Measurements from ENCODE around the gene SLC25A21. TPM values are rescaled to one million over a fixed set of nuclear protein-coding genes. Genes with fewer than 3 reads are reported as not detected.

Gene SLC25A21
- total RNA-seq, 4 donors from 2014 or later: 0.67 to 2.1 (median 0.91) TPM

GRCh38 chr14:36931791-36932190 is 240.6 kb downstream of the SLC25A21 start:
- intact Hi-C loops (cut with DNase I): no loop called here
- Histone ChIP-seq H3K36me3 (no peaks in the 10 kb centered on the region), H3K27me3 (no peaks in the 10 kb centered on the region), H3K9me3 (no peaks in the 10 kb centered on the region), H3K4me1 (peaks cover 0 to 30% (median 4%) of the 10 kb centered on the region in 3 donors), H3K4me3 (no peak overlapping the region), H3K27ac (no peak overlapping the region)
- TF ChIP-seq CTCF (IDR thresholded peaks at IDR 0.05) (no peak), POLR2A (IDR thresholded peaks at IDR 0.05) (no peak)
- WGBS, 2 donors: 68 to 76% methylated on average over 2 of the region's 2 CpGs
- no peak for DNase-seq

GRCh38 chr14:36928432-36928831 is 244.0 kb downstream of the SLC25A21 start:
- no peaks in the 10 kb centered on the region for H3K27me3 ChIP-seq
- TF ChIP-seq POLR2A (IDR thresholded peaks at IDR 0.05) (no peak), CTCF (IDR thresholded peaks at IDR 0.05) (no peak)
- DNase-seq: no peak
- intact Hi-C loops (cut with DNase I): no loop called here
- WGBS, 2 donors: 77 to 83% methylated on average over 4 of the region's 4 CpGs
- no peaks in the 10 kb centered on the region for H3K36me3 ChIP-seq
- H3K27ac ChIP-seq: no peak overlapping the region
- no peak overlapping the region for H3K4me3 ChIP-seq
- peaks cover 0 to 9% (median 0%) of the 10 kb centered on the region in 3 donors for H3K4me1 ChIP-seq
- H3K9me3 ChIP-seq: no peaks in the 10 kb centered on the region

- Histone ChIP-seq H3K27me3 (no peaks in the 10 kb centered on the region), H3K27ac (no peak overlapping the region), H3K36me3 (no peaks in the 10 kb centered on the region), H3K4me3 (no peak overlapping the region), H3K9me3 (no peaks in the 10 kb centered on the region), H3K4me1 (no peaks in the 10 kb centered on the region)
- intact Hi-C loops (cut with DNase I): no loop called here
- no peak for DNase-seq
- no peak for TF ChIP-seq POLR2A (IDR thresholded peaks at IDR 0.05)
- TF ChIP-seq CTCF (IDR thresholded peaks at IDR 0.05): no peak
- 82 to 89% methylated on average over 2 of the region's 2 CpGs for WGBS, 2 donors
These were observed 247.3 kb downstream of the SLC25A21 start for GRCh38 chr14:36925094-36925493.

GRCh38 chr14:36916668-36917067 is 255.7 kb downstream of the SLC25A21 start:
- DNase-seq: no peak
- WGBS, 2 donors: 79 to 90% methylated on average over 2 of the region's 2 CpGs
- Histone ChIP-seq H3K36me3 (no peaks in the 10 kb centered on the region), H3K27ac (no peak overlapping the region), H3K9me3 (no peaks in the 10 kb centered on the region), H3K4me1 (peaks cover 0 to 10% (median 0%) of the 10 kb centered on the region in 3 donors), H3K4me3 (no peak overlapping the region), H3K27me3 (no peaks in the 10 kb centered on the region)
- TF ChIP-seq POLR2A (IDR thresholded peaks at IDR 0.05) (no peak), CTCF (IDR thresholded peaks at IDR 0.05) (no peak)
- intact Hi-C loops (cut with DNase I): no loop called here

- H3K36me3 ChIP-seq: no peaks in the 10 kb centered on the region
- H3K27me3 ChIP-seq: no peaks in the 10 kb centered on the region
- WGBS, 2 donors: 28 to 58% methylated on average over 1 of the region's 1 CpG
- peaks cover 0 to 10% (median 0%) of the 10 kb centered on the region in 3 donors for H3K4me1 ChIP-seq
- no peak overlapping the region for H3K4me3 ChIP-seq
- intact Hi-C loops (cut with DNase I): no loop called here
- H3K27ac ChIP-seq: no peak overlapping the region
- TF ChIP-seq POLR2A (IDR thresholded peaks at IDR 0.05) (no peak), CTCF (IDR thresholded peaks at IDR 0.05) (no peak)
- H3K9me3 ChIP-seq: no peaks in the 10 kb centered on the region
- no peak for DNase-seq
These were observed 257.3 kb downstream of the SLC25A21 start for GRCh38 chr14:36915081-36915480.

Measured in esophagus squamous epithelium (tissue), 5 donors.